K562 (cell line): ENCODE measurements around the gene HTRA3.

Experiments used
- BHLHE40 ChIP-seq: IDR thresholded peaks from 2 replicates; pipeline ENCODE4 v1.6.1; 2011; ENCODE audit warnings: low read length, improper control_type of control experiment
- CBFA2T2 ChIP-seq: fragments of 450-650 bp; conservative IDR thresholded peaks from 2 replicates; pipeline ENCODE4 v1.6.1; 2017; ENCODE audit warnings: mild to moderate bottlenecking
- CTCF ChIP-seq, 3 experiments: IDR thresholded peaks in 2 of 3; conservative IDR thresholded peaks in 1 of 3; 2 replicates each; pipeline ENCODE4 v1.5.1; 2011 to 2012; ENCODE audit warnings: low read length in 3 of 3, mild to moderate bottlenecking in 3 of 3, control low read depth in 2 of 3, improper control_type of control experiment in 1 of 3, inconsistent platforms in 1 of 3, low read depth in 1 of 3, mixed read lengths in 1 of 3, moderate library complexity in 1 of 3; ENCODE audit not compliant: insufficient read depth in 2 of 3
- FOXJ3 ChIP-seq: sonication (generic); formaldehyde crosslinking; IDR thresholded peaks from 2 replicates; pipeline ENCODE4 v1.4.0; 2020; ENCODE audit warnings: mild to moderate bottlenecking, missing genetic modification reagents
- FOXO4 ChIP-seq: fragments of 450-650 bp; formaldehyde crosslinking; IDR thresholded peaks from 2 replicates; pipeline ENCODE4 v1.4.0; 2020; ENCODE audit warnings: mild to moderate bottlenecking, moderate library complexity
- GABPA ChIP-seq: fragments of 200-800 bp; sonication (Bioruptor generic); conservative IDR thresholded peaks from 2 replicates; pipeline ENCODE4 v1.6.1; 2016; ENCODE audit warnings: low read depth, missing genetic modification characterization, missing compliant biosample characterization
- HDGF ChIP-seq: fragments of 450-650 bp; IDR thresholded peaks from 2 replicates; pipeline ENCODE4 v1.6.1; 2016
- POLR2AphosphoS2 ChIP-seq: IDR thresholded peaks from 2 replicates; pipeline ENCODE4 v1.6.1; 2012; ENCODE audit warnings: low read length, improper control_type of control experiment
- REST ChIP-seq, 2 experiments: fragments of 450-650 bp; formaldehyde crosslinking in 1 of 2; IDR thresholded peaks; 2 replicates each; pipeline versions ENCODE4 v1.4.0 to v1.6.1; 2014 to 2020; ENCODE audit warnings: mild to moderate bottlenecking in 2 of 2, borderline replicate concordance in 1 of 2, low read depth in 1 of 2
- TCF7 ChIP-seq: sonication (generic); IDR thresholded peaks from 2 replicates; pipeline ENCODE4 v1.6.1; 2016; ENCODE audit warnings: antibody characterized with exemption, borderline replicate concordance
- ZC3H11A ChIP-seq: IDR thresholded peaks from 2 replicates; pipeline ENCODE4 v1.6.1; 2012; ENCODE audit warnings: low read depth, low read length, improper control_type of control experiment
- ZNF24 ChIP-seq: fragments of 450-650 bp; IDR thresholded peaks from 2 replicates; pipeline ENCODE4 v1.6.1; 2016
- ZNF449 ChIP-seq: fragments of 250-450 bp; sonication (Bioruptor Pico); IDR thresholded peaks from 2 replicates; pipeline ENCODE4 v1.8.0; 2022; ENCODE audit warnings: moderate library complexity, mild to moderate bottlenecking, inconsistent platforms

- TF ChIP-seq POLR2AphosphoS2, result no peak
- TF ChIP-seq HDGF, result no peak
- no peak for TF ChIP-seq FOXO4 (CRISPR knock-in tag)
- TF ChIP-seq CBFA2T2, result no peak
- TF ChIP-seq ZNF449 (CRISPR knock-in tag), result no peak
- TF ChIP-seq ZC3H11A, result no peak
- TF ChIP-seq REST (IDR thresholded peaks at IDR 0.05; ENCODE audit: borderline replicate concordance), result no peak
- no peak for TF ChIP-seq REST (CRISPR knock-in tag; IDR thresholded peaks at IDR 0.05; ENCODE audit: low read depth)
- no peak for TF ChIP-seq GABPA (tag)
- no peak for TF ChIP-seq FOXJ3 (CRISPR knock-in tag)
- no peak for TF ChIP-seq TCF7
- no peak for TF ChIP-seq CTCF (IDR thresholded peaks at IDR 0.05 in 2 of 3, conservative IDR thresholded peaks at IDR 0.05 in 1 of 3; ENCODE audit: insufficient read depth in 2 of 3, low read depth in 1 of 3, low read length in 3 of 3)
- no peak for TF ChIP-seq BHLHE40
- no peak for TF ChIP-seq ZNF24
Measured at GRCh38 chr4:8240211-8241041, 29.1 kb upstream of the HTRA3 start.
